ENCODE data around the gene MEIKIN.
A peak's percentile ranks its signal among the peaks of the same experiment; 100 is the strongest.
"Not testable (repeated sequence)": the region's sequence is repeated elsewhere in the genome, so short reads cannot be mapped to it uniquely, and the experiment has no call there.

MEIKIN gene

GRCh38 chr5:131902266-131902665 lies 43.2 kb downstream of the MEIKIN start:
- DNase-seq, result not testable (repeated sequence)

DNA sequence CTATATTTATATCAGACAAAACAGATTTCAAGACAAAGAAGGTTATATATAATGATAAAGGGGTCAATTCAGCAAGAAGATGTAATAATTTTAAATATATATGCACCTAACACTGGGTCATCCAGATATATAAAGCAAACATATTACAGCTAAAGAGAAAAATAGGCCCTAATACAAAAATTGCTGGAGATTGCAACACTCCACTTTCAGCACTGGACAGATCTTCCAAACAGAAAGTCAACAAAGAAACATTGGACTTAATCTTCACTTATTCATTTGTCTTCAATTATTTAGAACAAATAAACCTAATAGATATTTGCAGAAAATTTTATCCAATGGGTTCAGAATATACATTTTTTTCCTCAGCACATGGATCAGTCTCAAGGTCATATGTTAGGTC lies 45.8 kb downstream of the MEIKIN start:
- no peak for DNase-seq

DNA sequence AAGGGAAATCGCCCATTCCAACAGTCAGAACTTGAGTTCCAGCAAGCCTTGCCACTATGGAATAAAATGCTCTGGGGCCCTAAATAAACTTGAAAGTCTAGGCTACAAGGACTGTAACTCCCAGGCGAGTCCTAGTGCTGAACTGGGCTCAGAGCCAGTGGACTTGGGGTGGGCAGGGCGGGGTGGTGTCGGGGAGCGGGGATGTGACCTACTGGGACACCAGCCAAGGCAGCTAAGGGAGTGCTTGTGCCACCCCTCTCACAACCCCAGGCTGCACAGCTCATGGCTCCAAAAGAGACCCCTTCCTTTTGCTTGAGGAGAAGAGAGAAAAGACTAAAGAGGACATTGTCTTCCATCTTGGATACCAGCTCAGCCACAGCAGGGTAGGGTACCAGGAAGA lies 61.5 kb downstream of the MEIKIN start:
- DNase-seq, result no peak

DNA sequence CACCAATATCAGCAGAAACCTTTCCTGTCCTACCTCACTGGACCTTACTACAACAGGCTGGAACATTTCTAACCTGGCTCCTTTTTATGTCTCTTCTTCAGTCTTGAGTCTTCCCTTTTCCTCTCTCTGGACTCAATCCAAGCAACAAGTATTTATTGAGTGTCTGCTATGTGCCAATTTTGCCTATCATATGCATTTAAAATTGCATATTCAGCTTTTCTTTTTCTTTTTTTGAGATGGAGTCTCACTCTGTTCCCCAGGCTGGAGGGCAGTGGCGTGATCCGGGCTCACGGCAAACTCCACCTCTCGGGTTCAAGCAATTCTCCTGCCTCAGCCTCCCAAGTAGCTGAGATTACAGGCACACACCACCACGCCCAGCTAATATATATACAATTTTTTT lies 65.8 kb downstream of the MEIKIN start:
- DNase-seq, result no peak

DNA sequence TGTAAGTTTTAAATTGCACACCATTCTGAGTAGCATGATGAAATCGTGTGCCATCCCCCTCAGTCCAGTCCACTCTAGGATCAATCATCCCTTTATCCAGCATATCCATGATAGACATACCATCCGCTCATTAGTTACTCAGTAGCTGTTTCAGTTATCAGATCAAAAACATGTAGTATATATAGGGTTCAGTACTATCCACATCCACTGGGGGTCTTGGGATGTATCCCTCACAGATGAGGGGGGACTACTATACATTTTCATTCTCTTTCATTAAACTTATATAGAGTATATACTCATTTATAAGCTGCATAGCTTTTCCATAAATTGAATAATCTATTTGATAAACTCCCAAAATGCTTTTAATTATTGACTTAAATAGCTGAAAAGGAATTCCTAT lies 67.6 kb downstream of the MEIKIN start:
- no peak for DNase-seq

DNA sequence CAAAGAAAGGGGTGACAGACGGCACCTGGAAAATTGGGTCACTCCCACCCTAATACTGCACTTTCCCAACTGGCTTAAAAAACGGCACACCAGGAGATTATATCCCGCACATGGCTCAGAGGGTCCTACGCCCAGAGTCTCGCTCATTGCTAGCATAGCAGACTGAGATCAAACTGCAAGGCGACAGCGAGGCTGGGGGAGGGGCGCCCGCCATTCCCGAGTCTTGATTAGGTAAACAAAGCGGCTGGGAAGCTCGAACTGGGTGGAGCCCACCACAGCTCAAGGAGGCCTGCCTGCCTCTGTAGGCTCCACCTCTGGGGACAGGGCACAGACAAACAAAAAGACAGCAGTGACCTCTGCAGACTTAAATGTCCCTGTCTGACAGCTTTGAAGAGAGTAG lies 74.2 kb downstream of the MEIKIN start:
- DNase-seq, result not testable (repeated sequence)

GRCh38 chr5:131867524-131867923 lies 77.9 kb downstream of the MEIKIN start:
- no peak for DNase-seq

GRCh38 chr5:131863700-131864099 lies 81.8 kb downstream of the MEIKIN start:
- no peak for DNase-seq

GRCh38 chr5:131857388-131857787 lies 88.1 kb downstream of the MEIKIN start:
- DNase-seq, result no peak

- no peak for DNase-seq
These were observed 90.0 kb downstream of the MEIKIN start for GRCh38 chr5:131855452-131855851.

DNA sequence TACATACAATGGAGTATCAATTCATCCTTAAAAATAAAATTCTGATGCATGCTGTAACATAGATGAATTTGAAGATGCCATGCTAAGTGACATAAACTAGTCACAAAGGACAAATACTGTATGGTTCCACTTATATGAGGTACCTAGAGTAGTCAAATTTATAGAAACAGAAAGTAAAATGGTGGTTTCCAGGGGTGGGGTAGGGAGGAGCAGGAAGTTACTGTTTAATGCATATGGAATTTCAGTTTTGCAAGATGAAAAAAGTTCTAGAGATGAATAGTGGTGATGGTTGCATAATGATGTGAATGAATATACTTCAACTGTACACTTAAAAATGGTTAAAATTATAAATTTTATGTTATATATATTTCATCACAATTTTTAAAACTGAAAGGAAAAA lies 91.3 kb downstream of the MEIKIN start:
- DNase-seq, result no peak

DNA sequence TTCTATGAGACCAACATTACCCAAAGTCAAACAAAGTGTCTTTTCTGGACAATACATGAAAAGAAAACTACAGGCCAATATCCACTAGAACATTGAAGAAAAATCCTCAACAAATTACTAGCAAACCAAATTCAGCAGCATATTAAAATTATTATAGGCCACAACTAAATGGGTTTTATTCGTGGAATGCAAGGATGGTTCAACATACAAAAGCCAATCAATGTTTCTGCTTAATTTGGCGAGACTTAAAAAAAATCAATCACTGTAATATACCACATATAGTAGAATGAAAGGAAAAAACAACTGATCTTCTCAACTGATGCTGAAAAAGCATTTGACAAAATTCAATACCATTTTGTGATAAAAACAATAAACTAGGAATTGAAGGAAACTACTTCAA lies 96.8 kb downstream of the MEIKIN start:
- DNase-seq, result no peak

DNA sequence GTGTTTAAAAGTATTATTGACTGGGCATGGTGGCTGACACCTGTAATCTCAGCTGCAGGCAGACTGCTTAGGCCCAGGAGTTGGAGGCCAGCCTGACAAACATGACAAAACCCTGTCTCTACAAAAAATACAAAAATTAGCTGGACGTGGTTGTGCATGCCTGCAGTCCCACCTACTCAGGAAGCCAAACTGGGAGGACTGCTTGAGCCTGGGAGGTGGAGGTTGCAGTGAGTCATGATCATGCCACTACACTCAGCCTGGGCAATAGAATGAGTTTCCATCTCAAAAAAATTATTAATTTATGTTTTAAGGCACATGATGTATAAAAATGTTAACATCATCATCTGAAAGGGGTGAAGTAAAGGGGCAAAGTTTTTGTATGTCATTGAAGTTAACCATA lies 98.9 kb downstream of the MEIKIN start:
- no peak for DNase-seq

GRCh38 chr5:131845828-131846227 lies 99.6 kb downstream of the MEIKIN start:
- DNase-seq, result no peak

DNA sequence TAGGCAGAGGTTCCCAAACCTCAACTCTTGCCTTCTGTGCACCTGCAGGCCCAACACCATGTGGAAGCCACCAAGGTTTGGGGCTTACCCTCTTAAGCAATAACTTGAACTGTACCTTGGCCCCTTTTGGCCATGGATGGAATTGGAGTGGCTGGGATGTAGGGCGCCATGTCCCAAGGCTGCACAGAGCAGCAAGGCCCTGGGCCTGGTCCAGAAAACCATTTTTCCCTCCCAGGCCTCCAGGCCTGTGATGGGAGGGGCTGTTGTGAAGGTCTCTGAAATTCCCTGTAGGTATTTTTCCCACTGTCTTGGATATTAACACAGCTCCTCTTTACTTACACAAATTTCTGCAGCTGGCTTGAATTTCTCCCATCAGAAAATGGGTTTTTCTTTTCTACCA lies 102.5 kb downstream of the MEIKIN start:
- DNase-seq, result not testable (repeated sequence)

DNA sequence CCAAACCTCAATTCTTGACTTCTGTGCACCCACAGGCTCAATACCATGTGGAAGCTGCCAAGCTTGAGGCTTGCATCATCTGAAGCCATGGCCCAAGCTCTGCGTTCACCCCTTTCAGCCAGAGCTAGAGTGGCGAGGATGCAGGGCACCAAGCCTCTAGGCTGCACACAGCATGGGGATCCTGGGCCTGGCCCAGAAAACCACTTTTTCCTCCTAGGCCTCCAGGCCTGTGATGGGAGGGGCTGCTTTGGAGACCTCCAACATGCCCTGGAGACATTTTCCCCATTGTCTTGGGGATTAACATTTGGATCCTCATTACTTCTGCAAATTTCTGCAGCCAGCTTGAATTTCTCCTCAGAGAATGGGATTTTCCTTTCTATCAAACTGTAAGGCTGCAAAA lies 112.8 kb downstream of the MEIKIN start:
- DNase-seq, result not testable (repeated sequence)

- no peak for DNase-seq
These were observed 120.0 kb downstream of the MEIKIN start for GRCh38 chr5:131825404-131826013.

GRCh38 chr5:131824631-131825030 lies 120.8 kb downstream of the MEIKIN start:
- no peak for DNase-seq

DNA sequence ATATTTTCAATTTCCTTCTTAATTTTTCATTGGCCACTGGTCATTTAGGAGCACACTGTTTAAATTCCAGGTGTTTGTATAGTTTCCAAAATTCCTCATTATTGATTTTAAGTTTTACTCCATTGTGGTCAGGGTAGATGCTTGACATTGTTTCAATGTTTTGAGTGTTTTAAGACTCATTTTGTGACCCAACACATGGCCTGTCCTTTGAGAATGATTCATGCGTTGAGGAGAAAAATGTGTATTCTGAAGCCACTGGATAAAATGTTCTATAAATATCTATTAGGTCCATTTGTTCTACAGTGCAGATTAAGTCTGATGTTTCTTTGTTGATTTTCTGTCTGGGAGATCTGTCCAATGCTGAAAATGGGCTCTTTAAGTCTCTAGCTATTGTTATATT lies 124.2 kb downstream of the MEIKIN start:
- DNase-seq, result no peak

GRCh38 chr5:131818001-131818724 lies 127.3 kb downstream of the MEIKIN start:
- no peak for DNase-seq

DNA sequence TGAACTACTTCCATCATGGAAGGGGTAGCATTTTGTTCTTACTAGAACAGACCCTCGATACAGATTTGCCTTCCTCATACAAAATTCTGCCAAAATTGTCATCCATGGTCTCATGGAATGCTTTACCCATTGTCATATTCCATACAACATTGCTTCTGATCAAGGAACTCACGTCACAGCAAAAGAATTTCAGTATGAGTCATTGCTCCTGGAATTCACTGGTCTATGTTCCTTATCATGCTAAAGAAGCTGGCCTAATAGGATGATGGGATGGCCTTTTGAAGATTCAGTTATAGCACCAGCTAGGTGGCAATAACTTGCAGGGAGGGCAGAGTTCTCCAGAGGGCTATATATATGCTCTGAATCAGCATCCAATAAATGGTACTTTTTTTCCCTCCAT lies 130.5 kb downstream of the MEIKIN start:
- DNase-seq, result no peak

- DNase-seq, result no peak
These were observed 132.9 kb downstream of the MEIKIN start for GRCh38 chr5:131812371-131813160.

- peak; percentile 42 for DNase-seq
These were observed 134.8 kb downstream of the MEIKIN start for GRCh38 chr5:131810510-131811249.
